Activated CD8-positive, alpha-beta T cell treated with anti-CD3 and anti-CD28 coated beads for 36 hours (primary cell): ENCODE results near the gene ZNF18. TPM values are rescaled to one million over a fixed set of nuclear protein-coding genes. Genes with fewer than 3 reads are reported as not detected.
"Not testable (repeated sequence)": the region's sequence is repeated elsewhere in the genome, so short reads cannot be mapped to it uniquely, and the experiment has no call there.

Source experiments
- ATAC-seq: fragments of 200-7000 bp; cut with Tn5 transposase; one replicate; pipeline ENCODE4 v1.10.0; 2021; ENCODE audit warnings: mild to moderate bottlenecking, moderate library complexity
- CTCF ChIA-PET: fragments of 350-600 bp; sonication (Branson Sonifier 250); formaldehyde crosslinking; loops from one replicate; lab custom pipeline; 2021; ENCODE audit warnings: antibody characterized with exemption; lab: Charles Lee
- POLR2A ChIA-PET: fragments of 350-600 bp; sonication (Branson Sonifier 250); formaldehyde crosslinking; loops from one replicate; lab custom pipeline; 2021; ENCODE audit warnings: antibody characterized with exemption; lab: Charles Lee
- DNase-seq: peaks from one replicate; pipeline ENCODE4 v3.0.0-alpha.2; 2020
- H3K27ac Mint-ChIP-seq: one replicate; pipeline ENCODE4 v1.8.0; 2021; ENCODE audit warnings: mild to moderate bottlenecking, mixed read lengths
- H3K27me3 Mint-ChIP-seq: one replicate; pipeline ENCODE4 v1.8.0; 2021; ENCODE audit warnings: mixed read lengths
- H3K36me3 Mint-ChIP-seq: one replicate; pipeline ENCODE4 v1.8.0; 2021; ENCODE audit warnings: low read depth, mixed read lengths
- H3K4me1 Mint-ChIP-seq: one replicate; pipeline ENCODE4 v1.8.0; 2021; ENCODE audit warnings: low read depth, mixed read lengths
- H3K4me3 Mint-ChIP-seq: one replicate; pipeline ENCODE4 v1.8.0; 2021; ENCODE audit warnings: mild to moderate bottlenecking, moderate library complexity, mixed read lengths
- H3K9me3 Mint-ChIP-seq: one replicate; pipeline ENCODE4 v1.8.0; 2021; ENCODE audit warnings: mixed read lengths
- CTCF ChIP-seq: fragments of 200-600 bp; IDR thresholded peaks from one replicate; pipeline ENCODE4 v1.8.0; 2022; ENCODE audit warnings: antibody characterized with exemption, mild to moderate bottlenecking
- intact Hi-C: fragments of 100-400 bp; cut with micrococcal nuclease; formaldehyde crosslinking; loops from one replicate; pipeline ENCODE4 v1.10.0; 2022
- total RNA-seq, 2 experiments: library from RNA; stranded (reverse); gene quantifications; one replicate each; pipeline ENCODE4 v1.2.3, GENCODE V29; 2021

The ZNF18 gene
- total RNA-seq, 2 experiments from 2014 or later, result 8.9 to 10.2 TPM

GRCh38 chr17:11948789-11949188, 48.5 kb downstream of the ZNF18 start:
- Mint-ChIP-seq H3K36me3 (no peaks in the 10 kb centered on the region), H3K9me3 (peaks cover 5% of the 10 kb centered on the region), H3K27me3 (no peaks in the 10 kb centered on the region), H3K27ac (no peak overlapping the region), H3K4me3 (no peak overlapping the region), H3K4me1 (no peaks in the 10 kb centered on the region)
- no peak for TF ChIP-seq CTCF
- ATAC-seq, result no peak
- intact Hi-C loops, result no loop called here
- no peak for DNase-seq
- CTCF ChIA-PET, result no interaction called here
- POLR2A ChIA-PET, result no interaction called here

GRCh38 chr17:11944587-11944986, 52.7 kb downstream of the ZNF18 start:
- Mint-ChIP-seq H3K9me3 (no peaks in the 10 kb centered on the region), H3K4me1 (no peaks in the 10 kb centered on the region), H3K36me3 (no peaks in the 10 kb centered on the region), H3K4me3 (no peak overlapping the region), H3K27ac (no peak overlapping the region), H3K27me3 (peaks cover 2% of the 10 kb centered on the region)
- DNase-seq (no peak), ATAC-seq (no peak)
- intact Hi-C loops, result no loop called here
- CTCF ChIA-PET, result interaction anchor here (1.1 kb wide), 1 partner anchor 8 kb away, joined by 4 read pairs; no protein-coding TSS in a partner anchor
- POLR2A ChIA-PET, result no interaction called here
- no peak for TF ChIP-seq CTCF

GRCh38 chr17:11943759-11944347, 53.4 kb downstream of the ZNF18 start:
- no peak for TF ChIP-seq CTCF
- no peaks in the 10 kb centered on the region for H3K4me1 Mint-ChIP-seq
- H3K27me3 Mint-ChIP-seq, result peaks cover 2% of the 10 kb centered on the region
- no peak overlapping the region for H3K27ac Mint-ChIP-seq
- ATAC-seq (no peak), DNase-seq (no peak)
- intact Hi-C loops, result no loop called here
- POLR2A ChIA-PET, result no interaction called here
- CTCF ChIA-PET, result no interaction called here
- H3K9me3 Mint-ChIP-seq, result no peaks in the 10 kb centered on the region
- H3K36me3 Mint-ChIP-seq, result no peaks in the 10 kb centered on the region
- no peak overlapping the region for H3K4me3 Mint-ChIP-seq

- CTCF ChIA-PET, ATAC-seq, H3K27me3 Mint-ChIP-seq, DNase-seq, H3K4me3 Mint-ChIP-seq, H3K4me1 Mint-ChIP-seq, H3K9me3 Mint-ChIP-seq, intact Hi-C loops, H3K27ac Mint-ChIP-seq, H3K36me3 Mint-ChIP-seq, POLR2A ChIA-PET: not testable (repeated sequence)
Measured at GRCh38 chr17:11943086-11943485, 54.2 kb downstream of the ZNF18 start.

- Mint-ChIP-seq H3K4me3 (no peak overlapping the region), H3K27me3 (peaks cover 2% of the 10 kb centered on the region), H3K27ac (no peak overlapping the region), H3K9me3 (no peaks in the 10 kb centered on the region), H3K4me1 (no peaks in the 10 kb centered on the region), H3K36me3 (no peaks in the 10 kb centered on the region)
- ATAC-seq (no peak), DNase-seq (no peak)
- ChIA-PET POLR2A (no interaction called here), CTCF (interaction anchor here (0.8 kb wide), 1 partner anchor 297 kb away, joined by 3 read pairs; no protein-coding TSS in a partner anchor)
- no peak for TF ChIP-seq CTCF
- intact Hi-C loops, result no loop called here
Measured at GRCh38 chr17:11940904-11941303, 56.4 kb downstream of the ZNF18 start.
